WTC11 (cell line): ENCODE measurements around the gene PKIG.

ENCODE experiments used
- CREM ChIP-seq: sonication (generic); formaldehyde crosslinking; IDR thresholded peaks from 2 replicates; pipeline ENCODE4 v1.8.1; 2022; ENCODE audit warnings: mild to moderate bottlenecking, missing genetic modification reagents, moderate library complexity
- CTCF ChIP-seq: fragments of 200-600 bp; IDR thresholded peaks from 2 replicates; pipeline ENCODE4 v1.8.0; 2022; ENCODE audit warnings: antibody characterized with exemption
- E2F4 ChIP-seq: sonication (generic); formaldehyde crosslinking; IDR thresholded peaks from 2 replicates; pipeline ENCODE4 v1.8.1; 2022; ENCODE audit warnings: low read depth, mild to moderate bottlenecking, moderate library complexity, missing genetic modification reagents, borderline replicate concordance
- E2F5 ChIP-seq: sonication (generic); formaldehyde crosslinking; IDR thresholded peaks from 2 replicates; pipeline ENCODE4 v1.8.1; 2022; ENCODE audit warnings: mild to moderate bottlenecking, moderate library complexity, missing genetic modification reagents
- ESRRA ChIP-seq: sonication (generic); formaldehyde crosslinking; IDR thresholded peaks from 2 replicates; pipeline ENCODE4 v1.8.1; 2022; ENCODE audit warnings: mild to moderate bottlenecking, missing genetic modification reagents, borderline replicate concordance
- FOXJ3 ChIP-seq: sonication (generic); formaldehyde crosslinking; IDR thresholded peaks from 2 replicates; pipeline ENCODE4 v1.9.0; 2021; ENCODE audit warnings: missing genetic modification reagents, mild to moderate bottlenecking, borderline replicate concordance
- USF1 ChIP-seq: sonication (generic); formaldehyde crosslinking; IDR thresholded peaks from 2 replicates; pipeline ENCODE4 v1.8.0; 2022; ENCODE audit warnings: mild to moderate bottlenecking, missing genetic modification reagents

GRCh38 chr20:44609516-44610312 is 27.3 kb downstream of the PKIG start:
- peak; percentile 88 for TF ChIP-seq CTCF
- no peak for TF ChIP-seq ESRRA (CRISPR knock-in tag)
- no peak for TF ChIP-seq E2F5
- no peak for TF ChIP-seq E2F4 (CRISPR knock-in tag)
- no peak for TF ChIP-seq FOXJ3
- 0 out of 2 replicates have a peak, but pooled peaks have one; percentile 23 for TF ChIP-seq USF1 (CRISPR knock-in tag)
- no peak for TF ChIP-seq CREM
